Uterus (tissue), 4 donors: ENCODE measurements around the gene NCR1. TPM values are rescaled to one million over a fixed set of nuclear protein-coding genes. Genes with fewer than 3 reads are reported as not detected.
"Not testable (repeated sequence)": the region's sequence is repeated elsewhere in the genome, so short reads cannot be mapped to it uniquely, and the experiment has no call there.

Experiments used
- DNase-seq, 2 donors: peaks; one replicate each; pipeline ENCODE4 v3.0.0-alpha.2; 2019 to 2020
- H3K27ac ChIP-seq, 2 donors: fragments of 200-600 bp; sonication (generic); 1 replicate in 1 of 2; 2 replicates in 1 of 2; pipeline ENCODE4 v1.5.1; 2016 to 2018
- H3K27me3 ChIP-seq, 2 donors: fragments of 200-600 bp; sonication (generic); one replicate each; pipeline ENCODE4 v1.5.1; 2018 to 2019; ENCODE audit warnings: control low read depth in 1 of 2
- H3K36me3 ChIP-seq, 2 donors: fragments of 200-600 bp; sonication (generic); one replicate each; pipeline ENCODE4 v1.5.1; 2019; ENCODE audit warnings: control low read depth in 1 of 2
- H3K4me1 ChIP-seq, 2 donors: fragments of 200-600 bp; sonication (generic); one replicate each; pipeline ENCODE4 v1.5.1; 2018 to 2019; ENCODE audit warnings: control low read depth in 1 of 2
- H3K4me3 ChIP-seq, 2 donors: fragments of 200-600 bp; sonication (generic); 1 replicate in 1 of 2; 2 replicates in 1 of 2; pipeline ENCODE4 v1.5.1; 2018 to 2019; ENCODE audit warnings: mild to moderate bottlenecking in 1 of 2
- H3K9me3 ChIP-seq, 2 donors: fragments of 200-600 bp; sonication (generic); one replicate each; pipeline ENCODE4 v1.5.1; 2019; ENCODE audit warnings: control low read depth in 1 of 2
- POLR2A ChIP-seq, 2 donors: fragments of 450-650 bp; IDR thresholded peaks; one replicate each; pipeline ENCODE4 v1.6.1; 2016; ENCODE audit warnings: antibody characterized with exemption in 2 of 2, mild to moderate bottlenecking in 1 of 2, moderate library complexity in 1 of 2
- intact Hi-C: fragments of 100-400 bp; cut with DNase I; formaldehyde crosslinking; loops from one replicate; pipeline ENCODE4 v1.15.1; 2023; ENCODE audit warnings: low total_unique reads
- total RNA-seq, 4 donors: library from RNA; depleted of rRNA in 3 of 4; stranded (reverse); fragments of >200 nt in 3 of 4; gene quantifications; one replicate each; pipeline versions ENCODE4 v1.1.0 to v1.2.4, GENCODE V29; 2014 to 2023
- TF ChIP-seq, protein P1 (sequence below), 4 experiments: fragments of 200-600 bp in 2 of 4; fragments of 450-650 bp in 2 of 4; sonication (generic) in 2 of 4; IDR thresholded peaks; one replicate each; pipeline ENCODE4 v1.5.1; 2016 to 2019; ENCODE audit warnings: antibody characterized with exemption in 4 of 4, mild to moderate bottlenecking in 2 of 4, moderate library complexity in 1 of 4
- donor health status: DM: yes; HTN: yes; CAD: no.

Gene NCR1
- total RNA-seq, 4 donors from 2014 or later, result 1.1 TPM; not detected in 3

DNA sequence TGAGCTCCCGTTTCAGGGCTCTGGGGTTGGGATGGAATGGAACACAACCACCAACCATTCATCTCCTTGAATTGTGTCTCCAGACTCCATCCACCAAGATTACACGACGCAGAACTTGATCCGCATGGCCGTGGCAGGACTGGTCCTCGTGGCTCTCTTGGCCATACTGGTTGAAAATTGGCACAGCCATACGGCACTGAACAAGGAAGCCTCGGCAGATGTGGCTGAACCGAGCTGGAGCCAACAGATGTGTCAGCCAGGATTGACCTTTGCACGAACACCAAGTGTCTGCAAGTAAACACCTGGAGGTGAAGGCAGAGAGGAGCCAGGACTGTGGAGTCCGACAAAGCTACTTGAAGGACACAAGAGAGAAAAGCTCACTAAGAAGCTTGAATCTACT lies 16.4 kb upstream of the NCR1 start:
- no peak for DNase-seq
- H3K27ac ChIP-seq, result no peak overlapping the region
- no peak overlapping the region for H3K4me3 ChIP-seq
- intact Hi-C loops, result no loop called here
- no peaks in the 10 kb centered on the region for H3K36me3 ChIP-seq
- H3K27me3 ChIP-seq, result no peaks in the 10 kb centered on the region
- TF ChIP-seq, protein P1, sequence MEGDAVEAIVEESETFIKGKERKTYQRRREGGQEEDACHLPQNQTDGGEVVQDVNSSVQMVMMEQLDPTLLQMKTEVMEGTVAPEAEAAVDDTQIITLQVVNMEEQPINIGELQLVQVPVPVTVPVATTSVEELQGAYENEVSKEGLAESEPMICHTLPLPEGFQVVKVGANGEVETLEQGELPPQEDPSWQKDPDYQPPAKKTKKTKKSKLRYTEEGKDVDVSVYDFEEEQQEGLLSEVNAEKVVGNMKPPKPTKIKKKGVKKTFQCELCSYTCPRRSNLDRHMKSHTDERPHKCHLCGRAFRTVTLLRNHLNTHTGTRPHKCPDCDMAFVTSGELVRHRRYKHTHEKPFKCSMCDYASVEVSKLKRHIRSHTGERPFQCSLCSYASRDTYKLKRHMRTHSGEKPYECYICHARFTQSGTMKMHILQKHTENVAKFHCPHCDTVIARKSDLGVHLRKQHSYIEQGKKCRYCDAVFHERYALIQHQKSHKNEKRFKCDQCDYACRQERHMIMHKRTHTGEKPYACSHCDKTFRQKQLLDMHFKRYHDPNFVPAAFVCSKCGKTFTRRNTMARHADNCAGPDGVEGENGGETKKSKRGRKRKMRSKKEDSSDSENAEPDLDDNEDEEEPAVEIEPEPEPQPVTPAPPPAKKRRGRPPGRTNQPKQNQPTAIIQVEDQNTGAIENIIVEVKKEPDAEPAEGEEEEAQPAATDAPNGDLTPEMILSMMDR (IDR thresholded peaks at IDR 0.05), result no peak
- TF ChIP-seq POLR2A (IDR thresholded peaks at IDR 0.05), result no peak
- H3K4me1 ChIP-seq, result no peaks in the 10 kb centered on the region
- no peaks in the 10 kb centered on the region for H3K9me3 ChIP-seq

DNA sequence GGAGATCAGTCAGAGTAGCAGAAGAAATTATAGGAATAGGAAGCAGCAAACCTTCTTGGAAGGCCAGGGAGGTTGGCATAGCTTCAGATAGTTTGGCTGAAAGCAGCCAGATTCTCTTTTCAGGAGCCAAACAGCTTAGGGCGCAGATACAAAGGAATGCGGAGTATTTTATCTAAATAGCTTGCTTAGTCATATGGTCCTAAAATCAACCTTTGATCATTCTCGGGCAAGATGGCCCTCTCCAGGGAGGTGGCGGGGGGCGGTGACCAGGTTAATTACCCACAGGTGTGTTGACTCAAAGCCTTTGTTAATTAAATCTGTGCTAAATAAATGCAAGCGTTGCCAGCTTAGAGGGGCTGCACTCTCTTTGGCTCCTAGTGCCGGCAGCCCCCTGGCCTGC lies 12.5 kb upstream of the NCR1 start:
- Histone ChIP-seq H3K9me3 (no peaks in the 10 kb centered on the region), H3K4me3 (no peak overlapping the region), H3K27ac (no peak overlapping the region), H3K4me1 (no peaks in the 10 kb centered on the region), H3K27me3 (no peaks in the 10 kb centered on the region), H3K36me3 (no peaks in the 10 kb centered on the region)
- no peak for DNase-seq
- TF ChIP-seq, protein P1 (IDR thresholded peaks at IDR 0.05), result no peak
- TF ChIP-seq POLR2A (IDR thresholded peaks at IDR 0.05), result no peak
- intact Hi-C loops, result no loop called here

DNA sequence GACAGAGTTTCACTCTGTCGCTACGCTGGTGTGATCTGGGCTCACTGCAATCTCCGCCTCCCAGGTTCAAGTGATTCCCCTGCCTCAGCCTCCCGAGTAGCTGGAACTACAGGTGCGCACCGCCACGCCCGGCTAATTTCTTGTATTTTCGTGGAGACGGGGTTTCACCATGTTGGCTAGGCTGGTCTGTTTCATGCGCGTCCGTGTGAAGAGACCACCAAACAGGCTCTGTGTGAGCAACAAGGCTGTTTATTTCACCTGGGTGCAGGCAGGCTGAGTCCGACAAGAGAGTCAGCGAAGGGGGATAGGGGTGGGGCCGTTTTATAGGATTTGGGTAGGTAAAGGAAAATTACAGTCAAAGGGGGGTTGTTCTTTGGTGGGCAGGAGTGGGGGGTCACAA lies 11.8 kb upstream of the NCR1 start:
- H3K4me3 ChIP-seq, H3K27me3 ChIP-seq, H3K36me3 ChIP-seq, intact Hi-C loops, DNase-seq, H3K4me1 ChIP-seq, H3K9me3 ChIP-seq, H3K27ac ChIP-seq: not testable (repeated sequence)

DNA sequence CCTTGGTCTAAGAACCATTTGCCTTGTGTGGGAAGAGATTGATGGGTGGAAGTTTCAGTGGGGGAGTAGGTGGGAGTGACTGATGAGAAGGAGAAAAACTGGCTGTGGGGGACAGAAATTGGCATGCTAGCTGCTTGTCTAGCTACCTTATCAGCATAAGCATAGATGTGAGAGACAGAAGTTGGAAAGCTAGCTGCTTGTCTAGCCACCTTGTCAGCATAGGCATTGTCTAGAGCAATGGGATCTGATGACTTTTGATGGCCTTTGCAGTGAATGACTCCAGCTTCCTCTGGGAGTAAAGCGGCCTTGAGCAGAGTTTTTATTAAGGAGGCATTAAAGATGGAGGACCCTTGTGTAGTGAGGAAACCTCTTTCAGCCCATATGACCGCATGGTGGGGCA lies 9.9 kb upstream of the NCR1 start:
- Histone ChIP-seq H3K4me3 (no peak overlapping the region), H3K27me3 (no peaks in the 10 kb centered on the region), H3K9me3 (no peaks in the 10 kb centered on the region), H3K4me1 (no peaks in the 10 kb centered on the region), H3K36me3 (no peaks in the 10 kb centered on the region), H3K27ac (no peak overlapping the region)
- TF ChIP-seq, protein P1 (IDR thresholded peaks at IDR 0.05), result no peak
- TF ChIP-seq POLR2A (IDR thresholded peaks at IDR 0.05), result no peak
- DNase-seq, result no peak
- intact Hi-C loops, result no loop called here

DNA sequence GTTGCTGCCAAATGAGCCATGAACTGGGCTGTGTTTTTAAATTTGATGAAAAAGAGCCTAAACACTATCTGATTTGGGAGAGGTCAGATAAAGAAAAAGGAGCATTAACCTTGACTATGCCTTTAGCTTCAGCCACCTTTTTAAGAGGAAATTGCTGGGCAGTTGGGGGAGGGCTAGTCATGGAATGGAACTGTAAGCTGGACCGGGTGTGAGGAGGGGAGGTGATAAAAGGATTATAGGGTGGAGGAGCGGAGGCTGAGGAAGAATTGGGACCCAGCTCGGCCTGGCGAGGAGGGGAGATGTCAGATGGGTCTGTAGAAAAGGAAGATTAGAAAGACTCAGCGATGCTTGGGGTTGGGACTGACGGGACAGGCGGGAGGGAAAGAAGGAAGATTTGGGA lies 7.3 kb upstream of the NCR1 start:
- not testable (repeated sequence) for DNase-seq

DNA sequence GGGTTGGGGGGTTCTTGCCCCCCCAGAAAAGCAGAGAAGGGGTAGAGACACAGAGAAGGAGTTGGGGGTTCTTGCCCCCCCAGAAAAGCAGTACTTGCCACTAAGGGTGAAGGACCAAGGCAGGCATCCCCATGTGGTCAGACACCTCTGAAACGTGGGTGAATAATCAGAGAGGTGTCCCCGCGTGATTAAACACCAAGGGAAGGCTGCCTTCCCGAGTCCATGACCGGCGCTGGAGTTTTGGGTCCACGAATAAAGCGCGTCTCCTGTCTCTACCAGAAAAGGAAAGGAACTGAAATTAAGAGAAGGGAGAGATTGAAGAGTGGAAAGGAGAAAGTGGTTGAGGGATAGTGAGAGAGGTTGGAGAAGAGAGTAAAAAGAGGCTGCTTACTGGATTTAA lies 6.3 kb upstream of the NCR1 start:
- intact Hi-C loops, H3K27ac ChIP-seq, H3K4me3 ChIP-seq, H3K36me3 ChIP-seq, H3K9me3 ChIP-seq, H3K4me1 ChIP-seq, H3K27me3 ChIP-seq, DNase-seq: not testable (repeated sequence)

More for the DNA sequence above, 7.3 kb upstream of the NCR1 start:
- H3K27me3 ChIP-seq, intact Hi-C loops, H3K27ac ChIP-seq, H3K4me1 ChIP-seq, H3K4me3 ChIP-seq, H3K36me3 ChIP-seq, H3K9me3 ChIP-seq: not testable (repeated sequence)

DNA sequence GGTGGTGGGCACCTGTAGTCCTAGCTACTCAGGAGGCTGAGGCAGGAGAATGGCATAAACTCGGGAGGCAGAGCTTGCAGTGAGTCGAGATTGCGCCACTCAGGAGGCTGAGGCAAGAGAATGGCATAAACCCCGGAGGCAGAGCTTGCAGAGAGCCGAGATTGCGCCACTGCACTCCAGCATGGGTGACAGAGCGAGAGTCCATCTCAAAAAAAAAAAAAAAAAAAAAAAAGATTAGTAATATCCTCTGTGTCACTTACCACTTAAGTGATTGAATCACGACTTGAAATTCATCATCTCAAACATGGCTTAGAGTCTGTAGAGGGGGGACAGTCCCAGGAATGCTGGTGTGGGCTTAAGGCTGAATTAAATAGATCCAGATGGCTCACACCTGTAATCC lies 4.8 kb upstream of the NCR1 start:
- DNase-seq, H3K4me1 ChIP-seq, H3K36me3 ChIP-seq, H3K9me3 ChIP-seq, H3K27me3 ChIP-seq, intact Hi-C loops, H3K4me3 ChIP-seq, H3K27ac ChIP-seq: not testable (repeated sequence)
